Sigmoid colon (tissue), 7 donors: ENCODE data around the gene IGF2R. TPM values are rescaled to one million over a fixed set of nuclear protein-coding genes. Genes with fewer than 3 reads are reported as not detected.

Experiments used
- DNase-seq: peaks from one replicate; pipeline ENCODE4 v3.0.0-alpha.2; 2019
- H3K27ac ChIP-seq, 4 donors: fragments of 200-600 bp; sonication (generic); one replicate each; pipeline ENCODE4 v1.5.1; 2016 to 2019; ENCODE audit warnings: mild to moderate bottlenecking in 1 of 4
- H3K27me3 ChIP-seq, 3 donors: fragments of 200-600 bp; sonication (generic); one replicate each; pipeline ENCODE4 v1.5.1; 2019; ENCODE audit warnings: mild to moderate bottlenecking in 1 of 3
- H3K36me3 ChIP-seq, 4 donors: fragments of 200-600 bp; sonication (generic); one replicate each; pipeline ENCODE4 v1.5.1; 2016 to 2019
- H3K4me1 ChIP-seq, 4 donors: fragments of 200-600 bp; sonication (generic); one replicate each; pipeline ENCODE4 v1.5.1; 2017 to 2019
- H3K4me3 ChIP-seq, 4 donors: fragments of 200-600 bp; sonication (generic); one replicate each; pipeline ENCODE4 v1.5.1; 2017 to 2019; ENCODE audit warnings: mild to moderate bottlenecking in 2 of 4, moderate library complexity in 1 of 4
- H3K9me3 ChIP-seq, 4 donors: fragments of 200-600 bp in 3 of 4; sonication (generic) in 3 of 4; one replicate each; pipeline versions ENCODE4 v1.5.1 to v1.6.1; 2013 to 2019
- CTCF ChIP-seq, 4 experiments: fragments of 450-650 bp in 3 of 4; fragments of 200-600 bp in 1 of 4; IDR thresholded peaks; one replicate each; pipeline ENCODE4 v1.5.1; 2016 to 2019; ENCODE audit warnings: antibody characterized with exemption in 4 of 4, mild to moderate bottlenecking in 3 of 4, moderate library complexity in 2 of 4
- EP300 ChIP-seq, 4 donors: sonication (generic); formaldehyde crosslinking; IDR thresholded peaks; one replicate each; pipeline ENCODE4 v1.6.1; 2017; ENCODE audit warnings: antibody characterized with exemption in 4 of 4
- POLR2A ChIP-seq, 2 donors: fragments of 450-650 bp; IDR thresholded peaks; one replicate each; pipeline ENCODE4 v1.6.1; 2016; ENCODE audit warnings: antibody characterized with exemption in 2 of 2, mild to moderate bottlenecking in 2 of 2, moderate library complexity in 2 of 2
- POLR2AphosphoS5 ChIP-seq, 4 donors: sonication (generic); formaldehyde crosslinking; IDR thresholded peaks; one replicate each; pipeline ENCODE4 v1.6.1; 2017; ENCODE audit warnings: antibody characterized with exemption in 4 of 4
- WGBS, 2 donors: extraction: QIAGEN DNeasy Blood & Tissue Kit; methylation state at CpG; one replicate each; pipeline ENCODE4 v1.1.7; 2013; 5-methylcytosine and 5-hydroxymethylcytosine counted together
- intact Hi-C: fragments of 100-400 bp; cut with DNase I; formaldehyde crosslinking; loops from one replicate; pipeline ENCODE4 v1.15.1; 2023
- polyA plus RNA-seq, 3 donors: library from polyadenylated mRNA; stranded (reverse); fragments of 200-250 nt; gene quantifications; one replicate each; pipeline ENCODE4 v1.2.3, GENCODE V29; 2013
- total RNA-seq, 4 donors: library from RNA; depleted of rRNA; stranded (reverse); fragments of >200 nt; gene quantifications; one replicate each; pipeline ENCODE4 v1.1.0, GENCODE V29; 2016
- donor health status: healthy with polysubstance abuse.
- donor health status: Bipolar disorder and iron deficiency.
- donor health status: healthy.

IGF2R gene
- total and polyA plus RNA-seq, 7 donors = 3.6 to 80.9 (median 41.3) TPM

- Histone ChIP-seq H3K36me3 (peaks cover 0 to 27% (median 6%) of the 10 kb centered on the region in 4 donors), H3K27me3 (no peaks in the 10 kb centered on the region), H3K4me3 (no peak overlapping the region), H3K9me3 (no peaks in the 10 kb centered on the region), H3K4me1 (no peaks in the 10 kb centered on the region), H3K27ac (no peak overlapping the region)
- 69 to 80% methylated on average over 10 of the region's 10 CpGs for WGBS, 2 donors
- no peak for DNase-seq
- TF ChIP-seq CTCF (IDR thresholded peaks at IDR 0.05) (no peak), POLR2AphosphoS5 (IDR thresholded peaks at IDR 0.05) (no peak), EP300 (IDR thresholded peaks at IDR 0.05) (no peak), POLR2A (IDR thresholded peaks at IDR 0.05) (no peak)
- intact Hi-C loops = no loop called here
Observed at GRCh38 chr6:160015778-160016684, 47.1 kb downstream of the IGF2R start.

GRCh38 chr6:160022101-160022500, 53.2 kb downstream of the IGF2R start:
- Histone ChIP-seq H3K36me3 (peaks cover 0 to 36% (median 2%) of the 10 kb centered on the region in 4 donors), H3K9me3 (no peaks in the 10 kb centered on the region), H3K27me3 (no peaks in the 10 kb centered on the region), H3K27ac (no peak overlapping the region), H3K4me3 (no peak overlapping the region), H3K4me1 (no peaks in the 10 kb centered on the region)
- TF ChIP-seq CTCF (IDR thresholded peaks at IDR 0.05) = no peak
- no peak for TF ChIP-seq POLR2A (IDR thresholded peaks at IDR 0.05)
- TF ChIP-seq EP300 (IDR thresholded peaks at IDR 0.05) = no peak
- TF ChIP-seq POLR2AphosphoS5 (IDR thresholded peaks at IDR 0.05) = no peak
- no peak for DNase-seq
- intact Hi-C loops = loop anchor here (10.0 kb wide), 1 partner anchor 157 kb away; no protein-coding TSS in a partner anchor
- 92 to 94% methylated on average over 1 of the region's 1 CpG for WGBS, 2 donors

- Histone ChIP-seq H3K4me3 (no peak overlapping the region), H3K9me3 (no peaks in the 10 kb centered on the region), H3K27ac (no peak overlapping the region), H3K27me3 (no peaks in the 10 kb centered on the region), H3K36me3 (peaks cover 0 to 43% (median 9%) of the 10 kb centered on the region in 4 donors), H3K4me1 (no peaks in the 10 kb centered on the region)
- intact Hi-C loops = loop anchor here (10.0 kb wide), 1 partner anchor 158 kb away; no protein-coding TSS in a partner anchor
- no peak for TF ChIP-seq EP300 (IDR thresholded peaks at IDR 0.05)
- no peak for TF ChIP-seq CTCF (IDR thresholded peaks at IDR 0.05)
- TF ChIP-seq POLR2A (IDR thresholded peaks at IDR 0.05) = no peak
- no peak for TF ChIP-seq POLR2AphosphoS5 (IDR thresholded peaks at IDR 0.05)
- no peak for DNase-seq
- WGBS, 2 donors = 97 to 99% methylated on average over 3 of the region's 3 CpGs
Observed at GRCh38 chr6:160022793-160023192, 53.9 kb downstream of the IGF2R start.

- 91 to 95% methylated on average over 8 of the region's 8 CpGs for WGBS, 2 donors
- intact Hi-C loops = loop anchor here (10.0 kb wide), 1 partner anchor 159 kb away; no protein-coding TSS in a partner anchor
Observed at GRCh38 chr6:160024152-160024551, 55.3 kb downstream of the IGF2R start.

More at GRCh38 chr6:160024152-160024551, 55.3 kb downstream of the IGF2R start:
- H3K9me3 ChIP-seq = no peaks in the 10 kb centered on the region
- H3K4me3 ChIP-seq = no peak overlapping the region
- H3K27me3 ChIP-seq = no peaks in the 10 kb centered on the region
- peaks cover 0 to 44% (median 13%) of the 10 kb centered on the region in 4 donors for H3K36me3 ChIP-seq
- TF ChIP-seq EP300 (IDR thresholded peaks at IDR 0.05) (no peak), POLR2A (IDR thresholded peaks at IDR 0.05) (no peak), CTCF (IDR thresholded peaks at IDR 0.05) (no peak), POLR2AphosphoS5 (IDR thresholded peaks at IDR 0.05) (no peak)
- DNase-seq = no peak
- H3K27ac ChIP-seq = no peak overlapping the region
- no peaks in the 10 kb centered on the region for H3K4me1 ChIP-seq
